ENCODE results near the gene CRYL1.

Gene CRYL1

DNA sequence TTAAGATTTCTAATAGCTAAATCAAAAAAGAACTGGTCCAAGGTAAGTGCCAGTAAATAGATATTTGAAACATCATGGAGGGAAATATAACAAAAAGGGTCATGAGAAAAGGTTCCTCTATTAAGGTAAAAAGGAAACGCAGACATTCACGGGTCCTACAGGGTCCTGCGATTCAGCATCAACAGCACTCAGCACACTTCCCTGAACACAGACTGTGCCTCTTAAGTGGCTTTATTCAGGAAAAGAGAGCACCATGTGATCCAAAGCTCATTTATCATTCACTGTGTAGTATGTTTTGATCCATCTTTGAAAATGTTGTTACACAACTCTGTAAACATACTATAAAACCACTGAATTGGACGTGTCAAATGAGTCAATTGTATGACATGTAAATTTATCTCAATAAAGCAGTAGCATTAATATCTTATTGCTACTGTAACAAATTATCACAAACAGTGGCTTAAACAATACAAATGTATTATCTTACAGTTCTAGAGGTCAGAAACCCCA, 33.7 kb downstream of the CRYL1 start:
- 50 to 60% methylated on average over 2 to 3 of the region's 4 CpGs for WGBS, 2 experiments (ENCODE audit: insufficient coverage in 2 of 2)
- no peaks in the 10 kb centered on the region for H3K4me1 ChIP-seq (ENCODE audit: control insufficient read depth, insufficient read depth, low read length, poor library complexity, severe bottlenecking)
- H3K27ac ChIP-seq (ENCODE audit: low read depth, low read length, severe bottlenecking), result no peak overlapping the region
- no peaks in the 10 kb centered on the region for H3K36me3 ChIP-seq (ENCODE audit: control insufficient read depth, insufficient read depth, low read length)
- H3K4me3 ChIP-seq (ENCODE audit: extremely low read depth, insufficient read depth, low read length, poor library complexity, severe bottlenecking), result no peak overlapping the region
- H3K9me3 ChIP-seq (ENCODE audit: control insufficient read depth, low read length), result no peaks in the 10 kb centered on the region

DNA sequence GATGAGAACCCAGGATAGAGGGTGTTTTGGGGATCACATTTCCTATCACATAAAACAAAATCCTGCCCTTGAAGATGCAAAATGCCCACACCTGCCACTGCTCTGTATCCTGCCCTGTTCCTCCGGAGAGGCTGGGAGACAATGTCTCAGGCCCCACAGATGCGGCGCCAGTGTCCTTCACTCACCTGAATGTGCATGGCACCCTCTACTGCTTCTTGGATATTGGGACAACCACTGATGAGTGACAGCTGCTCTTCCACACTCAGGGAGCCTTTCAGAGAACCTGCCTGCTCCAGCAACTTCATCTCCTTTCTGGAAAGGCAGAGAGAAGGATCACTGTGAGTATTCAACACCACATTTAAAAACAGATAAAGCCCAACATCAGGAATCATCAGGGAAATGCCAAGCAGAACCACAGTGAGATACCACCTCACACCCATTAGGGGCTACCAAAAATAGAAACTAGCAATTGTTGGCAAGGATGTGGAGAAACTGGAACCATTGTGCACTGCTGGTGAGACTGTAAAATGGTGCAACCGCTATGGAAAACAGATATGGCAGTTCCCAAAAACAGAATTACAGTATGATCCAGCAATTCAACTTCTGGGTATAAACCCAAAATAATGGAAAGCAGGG, 36.4 kb downstream of the CRYL1 start:
- no peaks in the 10 kb centered on the region for H3K36me3 ChIP-seq (ENCODE audit: control insufficient read depth, insufficient read depth, low read length)
- 4 to 7% methylated on average over 3 of the region's 4 CpGs for WGBS, 2 experiments (ENCODE audit: insufficient coverage in 2 of 2)
- no peaks in the 10 kb centered on the region for H3K4me1 ChIP-seq (ENCODE audit: control insufficient read depth, insufficient read depth, low read length, poor library complexity, severe bottlenecking)
- H3K9me3 ChIP-seq (ENCODE audit: control insufficient read depth, low read length), result no peaks in the 10 kb centered on the region
- no peak overlapping the region for H3K27ac ChIP-seq (ENCODE audit: low read depth, low read length, severe bottlenecking)
- H3K4me3 ChIP-seq (ENCODE audit: extremely low read depth, insufficient read depth, low read length, poor library complexity, severe bottlenecking), result no peak overlapping the region

DNA sequence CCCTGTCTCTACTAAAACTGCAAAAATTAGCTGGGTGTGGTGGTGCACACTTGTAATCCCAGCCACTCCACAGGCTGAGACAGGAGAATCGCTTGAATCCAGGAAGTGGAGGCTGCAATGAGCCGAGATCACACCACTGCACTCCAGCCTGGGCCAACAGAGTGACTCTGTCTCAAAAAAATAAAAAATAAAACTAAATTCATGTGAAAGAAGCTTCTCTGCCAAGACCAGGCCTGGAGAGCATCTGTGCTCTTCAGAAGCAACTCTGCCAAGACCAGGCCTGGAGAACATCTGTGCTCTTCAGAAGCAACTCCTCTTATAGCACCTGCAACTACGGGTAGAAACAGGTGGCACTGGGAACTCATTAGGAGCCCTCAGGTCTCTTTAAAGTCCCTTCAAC, 37.7 kb downstream of the CRYL1 start:
- WGBS, 2 experiments (ENCODE audit: insufficient coverage in 2 of 2), result 100% methylated on average over 1 of the region's 3 CpGs; no CpG with 5 or more reads in 1 of the 2 experiments
- Histone ChIP-seq H3K27ac (ENCODE audit: low read depth, low read length, severe bottlenecking) (no peak overlapping the region), H3K9me3 (ENCODE audit: control insufficient read depth, low read length) (no peaks in the 10 kb centered on the region), H3K36me3 (ENCODE audit: control insufficient read depth, insufficient read depth, low read length) (no peaks in the 10 kb centered on the region), H3K4me1 (ENCODE audit: control insufficient read depth, insufficient read depth, low read length, poor library complexity, severe bottlenecking) (no peaks in the 10 kb centered on the region), H3K4me3 (ENCODE audit: extremely low read depth, insufficient read depth, low read length, poor library complexity, severe bottlenecking) (no peak overlapping the region)

GRCh38 chr13:20482787-20483186, 42.9 kb downstream of the CRYL1 start:
- no peak overlapping the region for H3K4me3 ChIP-seq (ENCODE audit: extremely low read depth, insufficient read depth, low read length, poor library complexity, severe bottlenecking)
- H3K27ac ChIP-seq (ENCODE audit: low read depth, low read length, severe bottlenecking), result no peak overlapping the region
- no peaks in the 10 kb centered on the region for H3K4me1 ChIP-seq (ENCODE audit: control insufficient read depth, insufficient read depth, low read length, poor library complexity, severe bottlenecking)
- 100% methylated on average over 2 to 3 of the region's 6 CpGs for WGBS, 2 experiments (ENCODE audit: insufficient coverage in 2 of 2)
- H3K9me3 ChIP-seq (ENCODE audit: control insufficient read depth, low read length), result no peaks in the 10 kb centered on the region
- no peaks in the 10 kb centered on the region for H3K36me3 ChIP-seq (ENCODE audit: control insufficient read depth, insufficient read depth, low read length)

- H3K4me3 ChIP-seq (ENCODE audit: extremely low read depth, insufficient read depth, low read length, poor library complexity, severe bottlenecking), result no peak overlapping the region
- H3K36me3 ChIP-seq (ENCODE audit: control insufficient read depth, insufficient read depth, low read length), result no peaks in the 10 kb centered on the region
- H3K4me1 ChIP-seq (ENCODE audit: control insufficient read depth, insufficient read depth, low read length, poor library complexity, severe bottlenecking), result no peaks in the 10 kb centered on the region
- no peaks in the 10 kb centered on the region for H3K9me3 ChIP-seq (ENCODE audit: control insufficient read depth, low read length)
- 59 to 81% methylated on average over 6 to 7 of the region's 11 CpGs for WGBS, 2 experiments (ENCODE audit: insufficient coverage in 2 of 2)
- peak overlapping the region; percentile 50 for H3K27ac ChIP-seq (ENCODE audit: low read depth, low read length, severe bottlenecking)
Measured at GRCh38 chr13:20482275-20482761, 43.3 kb downstream of the CRYL1 start.

- no peaks in the 10 kb centered on the region for H3K36me3 ChIP-seq (ENCODE audit: control insufficient read depth, insufficient read depth, low read length)
- no peak overlapping the region for H3K27ac ChIP-seq (ENCODE audit: low read depth, low read length, severe bottlenecking)
- 95% methylated on average over 3 of the region's 3 CpGs; no CpG with 5 or more reads in 1 of the 2 experiments for WGBS, 2 experiments (ENCODE audit: insufficient coverage in 2 of 2)
- no peaks in the 10 kb centered on the region for H3K4me1 ChIP-seq (ENCODE audit: control insufficient read depth, insufficient read depth, low read length, poor library complexity, severe bottlenecking)
- no peaks in the 10 kb centered on the region for H3K9me3 ChIP-seq (ENCODE audit: control insufficient read depth, low read length)
- H3K4me3 ChIP-seq (ENCODE audit: extremely low read depth, insufficient read depth, low read length, poor library complexity, severe bottlenecking), result no peak overlapping the region
Measured at GRCh38 chr13:20477394-20477793, 48.3 kb downstream of the CRYL1 start.

DNA sequence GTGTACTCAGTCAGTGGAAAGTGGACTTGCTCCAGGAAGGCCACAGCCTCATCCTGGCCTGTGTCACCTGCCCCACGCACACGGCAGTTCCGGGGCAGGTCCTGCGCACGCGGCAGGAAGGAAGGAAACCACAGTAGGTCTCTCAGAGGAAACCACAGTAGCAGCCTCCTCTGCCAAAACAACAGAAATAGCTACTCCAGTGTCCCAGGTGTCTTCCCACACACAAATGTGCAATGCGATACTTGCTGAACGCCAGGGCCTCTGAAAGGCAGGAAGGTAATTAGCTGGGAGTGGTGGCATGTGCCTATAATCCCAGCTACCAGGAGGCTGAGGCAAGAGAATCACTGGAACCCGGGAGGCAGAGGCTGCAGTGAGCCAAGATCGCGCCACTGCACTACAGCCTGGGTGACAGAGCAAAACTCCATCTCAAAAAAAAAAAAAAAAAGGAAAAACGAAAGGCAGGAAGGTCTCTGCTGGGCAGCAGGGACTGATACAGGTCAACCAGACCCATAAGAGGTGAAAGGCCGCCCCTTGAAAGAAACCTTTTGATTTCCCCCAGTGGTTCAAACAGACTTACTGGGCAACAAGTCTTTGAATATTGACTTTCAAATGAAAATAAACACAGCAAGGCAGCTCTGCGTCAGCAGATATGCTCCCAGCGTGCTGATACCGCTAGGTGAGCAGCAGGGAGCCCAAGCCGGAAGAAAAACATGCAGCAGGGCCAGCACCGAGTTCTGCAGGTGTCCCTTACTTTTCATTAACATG, 49.5 kb downstream of the CRYL1 start:
- WGBS, 2 experiments (ENCODE audit: insufficient coverage in 2 of 2), result 75 to 85% methylated on average over 12 to 13 of the region's 18 CpGs
- Histone ChIP-seq H3K4me1 (ENCODE audit: control insufficient read depth, insufficient read depth, low read length, poor library complexity, severe bottlenecking) (no peaks in the 10 kb centered on the region), H3K27ac (ENCODE audit: low read depth, low read length, severe bottlenecking) (no peak overlapping the region), H3K9me3 (ENCODE audit: control insufficient read depth, low read length) (no peaks in the 10 kb centered on the region), H3K36me3 (ENCODE audit: control insufficient read depth, insufficient read depth, low read length) (no peaks in the 10 kb centered on the region), H3K4me3 (ENCODE audit: extremely low read depth, insufficient read depth, low read length, poor library complexity, severe bottlenecking) (no peak overlapping the region)

- Histone ChIP-seq H3K4me3 (ENCODE audit: extremely low read depth, insufficient read depth, low read length, poor library complexity, severe bottlenecking) (no peak overlapping the region), H3K4me1 (ENCODE audit: control insufficient read depth, insufficient read depth, low read length, poor library complexity, severe bottlenecking) (no peaks in the 10 kb centered on the region), H3K36me3 (ENCODE audit: control insufficient read depth, insufficient read depth, low read length) (no peaks in the 10 kb centered on the region), H3K9me3 (ENCODE audit: control insufficient read depth, low read length) (no peaks in the 10 kb centered on the region), H3K27ac (ENCODE audit: low read depth, low read length, severe bottlenecking) (no peak overlapping the region)
- WGBS, 2 experiments (ENCODE audit: insufficient coverage in 2 of 2), result 100% methylated on average over 3 of the region's 3 CpGs
Measured at GRCh38 chr13:20474515-20474914, 51.1 kb downstream of the CRYL1 start.

DNA sequence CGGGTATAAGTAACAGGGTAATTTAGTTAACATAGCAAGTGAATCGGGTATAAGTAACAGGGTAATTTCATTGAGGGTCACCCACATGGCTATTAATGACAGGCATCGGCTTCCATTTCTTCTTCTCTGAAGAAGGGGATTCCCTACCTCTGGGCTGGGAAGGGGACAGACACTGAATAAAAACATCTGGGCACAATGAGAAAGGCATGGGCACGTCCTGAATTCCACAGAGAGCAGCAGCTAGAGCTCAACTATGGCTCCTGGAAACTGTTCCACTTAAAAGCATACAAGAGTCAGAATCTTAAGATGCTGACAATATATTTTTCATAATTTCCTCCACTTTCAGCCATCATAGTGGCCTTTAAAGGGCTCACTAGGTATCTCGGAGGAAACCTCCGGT, 51.8 kb downstream of the CRYL1 start:
- no peak overlapping the region for H3K27ac ChIP-seq (ENCODE audit: low read depth, low read length, severe bottlenecking)
- H3K4me3 ChIP-seq (ENCODE audit: extremely low read depth, insufficient read depth, low read length, poor library complexity, severe bottlenecking), result no peak overlapping the region
- no peaks in the 10 kb centered on the region for H3K4me1 ChIP-seq (ENCODE audit: control insufficient read depth, insufficient read depth, low read length, poor library complexity, severe bottlenecking)
- H3K9me3 ChIP-seq (ENCODE audit: control insufficient read depth, low read length), result no peaks in the 10 kb centered on the region
- H3K36me3 ChIP-seq (ENCODE audit: control insufficient read depth, insufficient read depth, low read length), result no peaks in the 10 kb centered on the region
- 92 to 95% methylated on average over 6 of the region's 6 CpGs for WGBS, 2 experiments (ENCODE audit: insufficient coverage in 2 of 2)

DNA sequence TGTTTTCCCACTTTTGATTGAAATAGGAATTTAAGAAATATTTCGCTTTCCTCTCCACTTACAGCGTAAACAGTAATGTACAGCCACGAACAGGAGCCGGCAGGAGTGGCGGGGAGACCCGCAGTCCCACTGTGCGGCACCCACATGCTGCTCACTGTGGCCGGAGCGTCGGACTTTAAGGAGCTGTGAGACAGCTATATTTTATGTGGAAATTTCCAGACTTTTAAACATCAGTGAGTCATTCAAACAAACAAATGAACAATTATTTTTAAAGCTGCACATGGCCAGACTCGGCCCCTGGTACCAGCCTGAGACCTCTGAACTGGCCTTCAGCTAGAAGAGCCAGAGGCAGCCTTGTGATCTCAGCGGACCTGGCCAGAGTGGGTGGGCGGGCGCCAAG, 52.5 kb downstream of the CRYL1 start:
- Histone ChIP-seq H3K4me3 (ENCODE audit: extremely low read depth, insufficient read depth, low read length, poor library complexity, severe bottlenecking) (no peak overlapping the region), H3K4me1 (ENCODE audit: control insufficient read depth, insufficient read depth, low read length, poor library complexity, severe bottlenecking) (no peaks in the 10 kb centered on the region), H3K36me3 (ENCODE audit: control insufficient read depth, insufficient read depth, low read length) (no peaks in the 10 kb centered on the region), H3K27ac (ENCODE audit: low read depth, low read length, severe bottlenecking) (no peak overlapping the region), H3K9me3 (ENCODE audit: control insufficient read depth, low read length) (no peaks in the 10 kb centered on the region)
- WGBS, 2 experiments (ENCODE audit: insufficient coverage in 2 of 2), result 89 to 91% methylated on average over 7 to 8 of the region's 14 CpGs

GRCh38 chr13:20472531-20472930, 53.1 kb downstream of the CRYL1 start:
- Histone ChIP-seq H3K4me3 (ENCODE audit: extremely low read depth, insufficient read depth, low read length, poor library complexity, severe bottlenecking) (no peak overlapping the region), H3K36me3 (ENCODE audit: control insufficient read depth, insufficient read depth, low read length) (no peaks in the 10 kb centered on the region)
- 90% methylated on average over 5 to 6 of the region's 8 CpGs for WGBS, 2 experiments (ENCODE audit: insufficient coverage in 2 of 2)

More at GRCh38 chr13:20472531-20472930, 53.1 kb downstream of the CRYL1 start:
- Histone ChIP-seq H3K27ac (ENCODE audit: low read depth, low read length, severe bottlenecking) (no peak overlapping the region), H3K4me1 (ENCODE audit: control insufficient read depth, insufficient read depth, low read length, poor library complexity, severe bottlenecking) (no peaks in the 10 kb centered on the region), H3K9me3 (ENCODE audit: control insufficient read depth, low read length) (no peaks in the 10 kb centered on the region)

Data from mesodermal cell (in vitro differentiated cells).